NCI-H748 (cell line): ENCODE data around the gene SOD3.

Experiments
- DNase-seq: peaks from one replicate; lab custom pipeline; 2025; ENCODE audit not compliant: unreplicated experiment; lab: John Stamatoyannopoulos, UW

SOD3 gene

DNA sequence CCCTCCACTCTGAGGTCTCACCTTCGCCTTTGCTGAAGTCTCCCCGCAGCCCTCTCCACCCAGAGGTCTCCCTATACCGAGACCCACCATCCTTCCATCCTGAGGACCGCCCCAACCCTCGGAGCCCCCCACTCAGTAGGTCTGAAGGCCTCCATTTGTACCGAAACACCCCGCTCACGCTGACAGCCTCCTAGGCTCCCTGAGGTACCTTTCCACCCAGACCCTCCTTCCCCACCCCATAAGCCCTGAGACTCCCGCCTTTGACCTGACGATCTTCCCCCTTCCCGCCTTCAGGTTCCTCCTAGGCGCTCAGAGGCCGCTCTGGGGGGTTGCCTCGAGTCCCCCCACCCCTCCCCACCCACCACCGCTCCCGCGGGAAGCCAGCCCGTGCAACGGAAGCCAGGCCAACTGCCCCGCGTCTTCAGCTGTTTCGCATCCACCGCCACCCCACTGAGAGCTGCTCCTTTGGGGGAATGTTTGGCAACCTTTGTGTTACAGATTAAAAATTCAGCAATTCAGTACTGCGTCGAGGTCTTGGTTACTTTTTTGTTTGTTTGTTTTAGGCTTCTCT, 5.0 kb downstream of the SOD3 start:
- no peak for DNase-seq

DNA sequence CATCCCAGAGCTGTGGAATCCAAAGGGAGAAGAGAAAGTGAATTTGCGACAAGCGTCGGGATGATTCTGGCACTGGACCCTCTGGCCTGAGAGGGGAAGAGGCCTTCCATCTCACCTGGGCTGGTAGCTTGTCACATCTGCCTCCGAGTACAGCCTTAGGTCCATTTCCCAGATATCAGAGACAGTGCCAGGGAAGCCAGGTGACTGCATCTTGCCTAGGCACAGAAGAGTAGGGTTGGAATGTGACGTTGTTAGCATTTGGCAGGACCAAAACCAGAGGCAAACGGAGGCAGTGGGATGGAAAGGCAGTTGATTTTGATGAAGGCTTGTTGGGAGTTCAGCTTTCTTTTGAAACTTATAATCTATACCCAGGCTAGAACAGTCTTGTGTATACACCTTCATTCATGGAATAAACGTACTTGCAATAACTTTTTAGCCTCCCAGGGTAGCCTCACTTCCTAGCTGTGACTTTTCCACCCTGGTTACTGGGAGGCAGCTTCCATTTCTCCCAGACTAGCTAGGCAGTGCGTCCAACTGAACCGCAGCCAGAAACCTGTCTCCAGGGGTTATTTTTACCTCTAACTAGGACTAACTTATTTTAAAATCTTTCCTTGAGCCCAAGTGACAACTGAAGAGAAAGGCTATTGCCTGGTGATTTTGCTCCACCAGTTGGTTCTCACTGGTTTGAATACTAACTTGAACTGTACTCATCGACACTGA, 5.9 kb downstream of the SOD3 start:
- no peak for DNase-seq

DNA sequence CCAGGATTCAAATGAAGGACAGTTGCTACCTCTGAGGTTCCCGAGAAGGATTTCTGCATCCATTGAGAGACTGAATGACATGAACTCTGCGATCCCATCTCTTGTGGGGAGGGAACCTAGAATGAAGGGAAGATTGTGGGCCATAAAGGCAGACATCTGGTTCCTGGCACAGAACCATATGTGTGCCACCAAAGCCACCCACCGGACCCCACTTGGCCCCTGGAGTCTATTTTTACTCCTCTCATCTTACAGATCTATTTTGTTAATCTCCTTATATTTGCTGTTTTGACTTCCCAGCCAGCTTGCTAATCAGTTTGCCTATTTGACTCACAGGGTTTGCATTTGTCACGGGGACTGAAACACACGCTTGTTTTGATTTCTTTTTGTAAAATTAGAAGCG, 7.3 kb downstream of the SOD3 start:
- DNase-seq, result no peak

GRCh38 chr4:24805067-24805466, 9.7 kb downstream of the SOD3 start:
- peak; percentile 66 for DNase-seq

DNA sequence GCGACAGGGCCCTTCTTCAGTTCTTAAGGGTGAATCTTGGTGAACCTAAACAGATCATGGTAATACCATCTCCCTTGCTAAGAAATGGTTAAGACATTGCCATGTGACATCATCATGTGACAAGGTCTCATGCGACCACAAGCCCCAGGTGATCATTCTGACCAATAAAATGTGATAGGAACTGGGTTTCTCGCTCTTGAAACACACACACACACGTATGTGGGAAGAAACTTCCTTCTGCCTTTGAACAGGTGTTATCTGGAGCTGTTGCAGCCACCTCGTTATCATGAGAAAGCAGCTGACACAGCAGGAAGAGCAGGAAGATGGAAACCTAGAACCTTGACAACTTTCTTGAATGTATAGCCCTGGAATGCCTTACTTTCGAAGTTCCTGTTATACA, 10.2 kb downstream of the SOD3 start:
- no peak for DNase-seq

- DNase-seq, result no peak
Observed at GRCh38 chr4:24806206-24806990, 11.0 kb downstream of the SOD3 start.

GRCh38 chr4:24807611-24808010, 12.2 kb downstream of the SOD3 start:
- no peak for DNase-seq

DNA sequence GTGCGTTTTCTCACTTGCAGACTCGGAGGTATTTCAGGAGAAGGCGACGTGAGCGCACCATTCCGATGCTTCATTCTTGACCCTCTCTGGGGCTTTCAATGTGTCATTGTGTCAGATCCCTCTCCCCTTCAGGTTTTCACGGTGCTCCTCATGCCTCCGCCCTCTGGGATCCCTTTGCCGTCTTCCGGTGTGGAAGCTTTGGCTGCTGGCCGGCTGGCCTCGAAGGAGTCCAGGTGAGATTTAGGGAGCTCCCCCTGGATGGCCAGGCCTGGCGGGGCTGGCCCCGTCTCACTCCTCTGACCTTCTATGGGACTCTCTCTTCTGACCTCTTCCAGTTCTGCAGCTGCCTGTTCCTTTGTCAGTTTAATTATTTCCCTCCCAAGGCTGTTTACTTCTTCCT, 12.9 kb downstream of the SOD3 start:
- no peak for DNase-seq

GRCh38 chr4:24808955-24809354, 13.6 kb downstream of the SOD3 start:
- no peak for DNase-seq

DNA sequence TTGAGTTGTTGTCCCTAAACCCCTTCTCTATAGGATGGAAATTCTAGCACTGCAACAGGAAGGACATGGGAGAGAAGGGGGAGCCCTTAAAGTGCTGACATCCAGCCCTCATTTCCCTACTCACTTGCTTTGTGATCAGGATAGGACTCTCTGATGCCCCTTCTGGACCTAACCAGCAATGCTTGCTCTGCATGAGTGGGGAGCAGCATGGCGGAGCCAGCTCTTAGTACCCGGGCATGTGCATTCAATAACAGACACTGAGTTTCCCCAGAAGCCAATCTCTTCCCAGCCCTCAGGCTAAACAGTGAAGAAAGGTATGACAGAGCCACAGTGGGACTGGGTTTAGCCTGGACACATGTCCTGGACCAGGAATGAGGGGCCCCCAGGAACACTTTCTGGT, 14.0 kb downstream of the SOD3 start:
- DNase-seq, result no peak

DNA sequence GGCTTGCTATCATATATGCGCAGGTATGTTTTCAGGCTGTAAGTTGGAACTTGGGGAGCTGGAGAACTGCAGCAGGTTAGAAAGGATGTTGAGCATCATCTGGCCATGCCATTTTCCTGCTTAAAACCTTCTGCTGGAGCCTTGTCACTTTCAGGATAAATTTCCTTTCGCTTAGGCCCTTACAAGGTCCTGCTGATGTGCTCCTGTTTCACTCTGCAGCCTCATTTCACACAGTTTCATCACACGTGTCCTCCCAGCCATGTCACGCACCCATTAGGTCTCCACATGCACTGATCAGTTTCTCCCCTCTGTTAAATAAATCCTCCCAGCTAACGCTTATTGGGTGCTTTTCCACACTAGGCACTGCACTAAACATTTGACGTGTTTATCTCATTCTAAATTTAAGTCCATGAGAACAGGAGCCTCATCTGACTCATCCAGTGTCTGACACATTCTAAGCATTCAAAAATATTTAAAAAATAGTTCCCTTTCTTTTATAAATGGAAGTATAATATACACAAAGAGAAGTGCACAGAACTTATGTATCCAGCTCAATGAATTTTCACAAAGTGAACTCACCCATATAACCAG, 14.5 kb downstream of the SOD3 start:
- DNase-seq, result no peak

- DNase-seq, result no peak
Observed at GRCh38 chr4:24810871-24811631, 15.7 kb downstream of the SOD3 start.

GRCh38 chr4:24813732-24814131, 18.4 kb downstream of the SOD3 start:
- no peak for DNase-seq

DNA sequence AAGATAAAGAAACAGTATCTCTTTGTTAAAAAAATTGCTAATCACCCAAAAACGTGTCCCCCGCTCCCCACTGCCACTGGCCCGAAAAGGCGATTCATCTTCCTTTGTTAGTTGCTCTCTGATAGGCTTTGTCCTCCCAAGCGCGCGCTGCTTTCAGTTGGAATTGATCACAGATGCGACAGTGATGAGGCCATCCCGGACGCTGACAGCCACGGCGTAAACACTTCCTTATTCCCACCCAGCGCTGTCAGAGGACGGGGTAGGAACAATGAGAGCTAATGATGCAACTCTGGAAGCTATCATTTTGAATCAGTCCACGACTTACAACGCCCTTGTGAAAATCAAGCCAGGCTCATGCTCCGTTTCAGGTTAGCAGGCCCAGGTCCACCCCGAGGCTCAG, 21.4 kb downstream of the SOD3 start:
- DNase-seq, result no peak

GRCh38 chr4:24820541-24820940, 25.2 kb downstream of the SOD3 start:
- no peak for DNase-seq

DNA sequence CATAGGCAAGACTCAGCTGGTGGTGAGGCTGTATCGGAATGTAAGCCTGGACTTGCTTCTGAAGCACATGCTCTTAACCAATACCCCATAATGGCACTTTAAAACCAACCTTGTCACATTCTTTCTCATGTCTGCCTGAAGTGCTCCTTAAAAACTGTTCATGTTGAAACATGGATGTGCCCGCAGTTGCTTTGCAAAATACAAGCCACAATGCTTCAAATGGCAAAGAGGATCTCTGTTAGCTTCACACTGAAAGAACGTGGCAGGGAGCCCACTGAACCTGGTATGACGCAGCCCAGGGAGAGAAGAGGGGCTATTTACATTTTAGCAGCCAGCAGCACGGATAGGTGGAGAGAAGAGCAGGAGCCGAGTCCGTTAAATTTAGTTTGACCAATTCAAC, 29.3 kb downstream of the SOD3 start:
- DNase-seq, result no peak

GRCh38 chr4:24831637-24832036, 36.3 kb downstream of the SOD3 start:
- DNase-seq, result no peak

GRCh38 chr4:24835696-24836095, 40.3 kb downstream of the SOD3 start:
- DNase-seq, result no peak

DNA sequence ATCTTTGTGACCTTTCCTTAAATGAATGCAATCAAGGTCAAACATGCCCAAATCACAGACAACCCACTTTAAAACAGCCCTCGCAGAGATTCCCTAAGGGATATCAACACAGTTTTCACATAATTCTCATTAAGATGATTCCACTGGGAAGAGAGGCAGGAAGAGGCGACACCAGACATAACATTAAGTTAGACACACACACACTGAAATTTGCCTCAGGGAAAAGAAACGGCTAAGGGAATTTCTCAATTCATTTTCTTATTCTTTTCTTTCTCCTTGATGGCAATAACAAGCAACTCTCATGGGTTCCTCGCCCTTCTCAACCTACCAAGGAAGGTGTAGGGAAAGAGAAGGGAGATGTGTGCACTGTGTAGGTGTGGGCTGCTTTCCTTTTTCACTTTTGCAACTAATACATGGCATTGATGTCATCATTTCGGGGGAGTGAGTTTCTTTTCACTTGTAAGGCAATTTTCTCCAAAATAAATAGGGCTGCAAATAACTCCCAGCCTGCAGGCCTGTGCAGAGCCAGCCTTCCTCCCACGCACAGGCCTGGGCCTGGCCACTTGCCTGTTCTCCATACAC, 41.4 kb downstream of the SOD3 start:
- DNase-seq, result no peak

GRCh38 chr4:24837336-24837735, 42.0 kb downstream of the SOD3 start:
- DNase-seq, result no peak

DNA sequence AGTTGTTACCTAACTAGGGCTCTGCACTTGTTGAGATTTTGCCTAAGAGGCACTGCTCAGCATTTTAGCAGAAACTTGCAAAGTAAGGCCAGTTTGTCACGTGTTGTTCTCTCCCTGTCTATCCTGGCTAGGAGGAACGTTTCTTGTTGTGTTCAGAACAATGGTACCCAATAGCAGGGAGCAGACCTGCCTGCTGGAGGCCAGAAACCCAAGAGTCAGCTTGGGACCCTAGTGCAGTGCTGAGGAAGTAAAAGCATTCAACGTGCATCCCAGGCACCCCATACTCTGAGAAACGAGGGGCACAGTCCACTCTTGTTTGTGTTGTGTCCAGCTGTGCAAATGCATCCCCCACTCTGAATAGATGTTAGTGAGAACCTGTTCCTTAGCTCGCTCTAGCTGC, 42.4 kb downstream of the SOD3 start:
- DNase-seq, result no peak
